Stimulated activated naive CD8-positive, alpha-beta T cell treated with anti-CD3 and anti-CD28 coated beads, Interleukin-15, Interleukin-2, amounts not matched to agents 100 ng/mL and 50 ng/mL, for 24 hours (primary cell): ENCODE data around the gene SHISA7.
A peak's percentile ranks its signal among the peaks of the same experiment; 100 is the strongest.

Source experiments
- H3K27ac Mint-ChIP-seq: one replicate; pipeline ENCODE4 v1.8.0; 2021; ENCODE audit warnings: mild to moderate bottlenecking, mixed read lengths
- H3K27me3 Mint-ChIP-seq: one replicate; pipeline ENCODE4 v1.8.0; 2021; ENCODE audit warnings: mixed read lengths
- H3K36me3 Mint-ChIP-seq: one replicate; pipeline ENCODE4 v1.8.0; 2021; ENCODE audit warnings: low read depth, mixed read lengths
- H3K4me1 Mint-ChIP-seq: one replicate; pipeline ENCODE4 v1.8.0; 2021; ENCODE audit warnings: low read depth, mixed read lengths
- H3K4me3 Mint-ChIP-seq: one replicate; pipeline ENCODE4 v1.8.0; 2021; ENCODE audit warnings: mild to moderate bottlenecking, mixed read lengths
- H3K9me3 Mint-ChIP-seq: one replicate; pipeline ENCODE4 v1.8.0; 2021; ENCODE audit warnings: mixed read lengths

The SHISA7 gene

GRCh38 chr19:55390461-55390880 lies 52.6 kb downstream of the SHISA7 start:
- Mint-ChIP-seq H3K4me1 (peaks cover 51% of the 10 kb centered on the region), H3K9me3 (no peaks in the 10 kb centered on the region), H3K27ac (peak overlapping the region; percentile 66), H3K36me3 (peaks cover 45% of the 10 kb centered on the region), H3K27me3 (no peaks in the 10 kb centered on the region), H3K4me3 (peak overlapping the region; percentile 30)

- no peaks in the 10 kb centered on the region for H3K9me3 Mint-ChIP-seq
- H3K27me3 Mint-ChIP-seq = no peaks in the 10 kb centered on the region
- H3K27ac Mint-ChIP-seq = peak overlapping the region; percentile 100
- peaks cover 45% of the 10 kb centered on the region for H3K36me3 Mint-ChIP-seq
- H3K4me1 Mint-ChIP-seq = peaks cover 51% of the 10 kb centered on the region
- H3K4me3 Mint-ChIP-seq = peak overlapping the region; percentile 100
These were observed 53.4 kb downstream of the SHISA7 start for GRCh38 chr19:55389386-55390317.

- Mint-ChIP-seq H3K36me3 (peaks cover 45% of the 10 kb centered on the region), H3K4me3 (peak overlapping the region; percentile 100), H3K27ac (peak overlapping the region; percentile 100), H3K27me3 (no peaks in the 10 kb centered on the region), H3K9me3 (no peaks in the 10 kb centered on the region), H3K4me1 (peaks cover 56% of the 10 kb centered on the region)
These were observed 55.2 kb downstream of the SHISA7 start for GRCh38 chr19:55387736-55388497.

GRCh38 chr19:55386493-55386971 lies 56.6 kb downstream of the SHISA7 start:
- Mint-ChIP-seq H3K4me1 (peaks cover 66% of the 10 kb centered on the region), H3K4me3 (peak overlapping the region; percentile 100), H3K9me3 (no peaks in the 10 kb centered on the region), H3K27me3 (no peaks in the 10 kb centered on the region), H3K27ac (peak overlapping the region; percentile 100), H3K36me3 (peaks cover 51% of the 10 kb centered on the region)

- Mint-ChIP-seq H3K9me3 (no peaks in the 10 kb centered on the region), H3K36me3 (peaks cover 51% of the 10 kb centered on the region)
These were observed 57.2 kb downstream of the SHISA7 start, which contains the start of gene RPL28 for GRCh38 chr19:55385724-55386492. RPL28 (plus strand) TSS chr19:55385932; CDS start chr19:55386358, 426 bp downstream.

GRCh38 chr19:55384920-55385723 lies 58.0 kb downstream of the SHISA7 start:
- peak overlapping the region; percentile 100 for H3K27ac Mint-ChIP-seq
- H3K9me3 Mint-ChIP-seq = no peaks in the 10 kb centered on the region
- no peaks in the 10 kb centered on the region for H3K27me3 Mint-ChIP-seq
- H3K4me3 Mint-ChIP-seq = peak overlapping the region; percentile 100
- peaks cover 57% of the 10 kb centered on the region for H3K4me1 Mint-ChIP-seq
- peaks cover 44% of the 10 kb centered on the region for H3K36me3 Mint-ChIP-seq

More at GRCh38 chr19:55385724-55386492, 57.2 kb downstream of the SHISA7 start, which contains the start of gene RPL28:
- H3K4me3 Mint-ChIP-seq = peak within 1 kb of the TSS; percentile 100
- peak within 1 kb of the TSS; percentile 100 for H3K27ac Mint-ChIP-seq
- no peaks in the 10 kb centered on the region for H3K27me3 Mint-ChIP-seq
- peaks cover 65% of the 10 kb centered on the region for H3K4me1 Mint-ChIP-seq

- peak within 1 kb of the TSS; percentile 100 for H3K4me3 Mint-ChIP-seq
- H3K4me1 Mint-ChIP-seq = peaks cover 49% of the 10 kb centered on the region
- H3K36me3 Mint-ChIP-seq = peaks cover 38% of the 10 kb centered on the region
These were observed 58.8 kb downstream of the SHISA7 start, which contains the start of gene TMEM238 for GRCh38 chr19:55384131-55384919. TMEM238 (minus strand) TSS chr19:55384292; CDS start chr19:55384259, 33 bp downstream.

GRCh38 chr19:55383279-55384130 lies 59.6 kb downstream of the SHISA7 start:
- H3K36me3 Mint-ChIP-seq = peaks cover 32% of the 10 kb centered on the region
- peaks cover 42% of the 10 kb centered on the region for H3K4me1 Mint-ChIP-seq
- H3K27me3 Mint-ChIP-seq = no peaks in the 10 kb centered on the region
- peak overlapping the region; percentile 90 for H3K4me3 Mint-ChIP-seq
- peak overlapping the region; percentile 95 for H3K27ac Mint-ChIP-seq
- no peaks in the 10 kb centered on the region for H3K9me3 Mint-ChIP-seq

More at GRCh38 chr19:55384131-55384919, 58.8 kb downstream of the SHISA7 start, which contains the start of gene TMEM238:
- no peaks in the 10 kb centered on the region for H3K27me3 Mint-ChIP-seq
- H3K9me3 Mint-ChIP-seq = no peaks in the 10 kb centered on the region
- H3K27ac Mint-ChIP-seq = peak within 1 kb of the TSS; percentile 100

GRCh38 chr19:55382522-55383054 lies 60.5 kb downstream of the SHISA7 start:
- H3K4me1 Mint-ChIP-seq = peaks cover 33% of the 10 kb centered on the region
- peak overlapping the region; percentile 90 for H3K4me3 Mint-ChIP-seq
- no peaks in the 10 kb centered on the region for H3K9me3 Mint-ChIP-seq

GRCh38 chr19:55382013-55382412 lies 61.1 kb downstream of the SHISA7 start:
- H3K36me3 Mint-ChIP-seq = peaks cover 19% of the 10 kb centered on the region
- H3K27ac Mint-ChIP-seq = no peak overlapping the region
- H3K27me3 Mint-ChIP-seq = no peaks in the 10 kb centered on the region
- peak overlapping the region; percentile 90 for H3K4me3 Mint-ChIP-seq
- H3K4me1 Mint-ChIP-seq = peaks cover 29% of the 10 kb centered on the region
- H3K9me3 Mint-ChIP-seq = no peaks in the 10 kb centered on the region

More at GRCh38 chr19:55382522-55383054, 60.5 kb downstream of the SHISA7 start:
- Mint-ChIP-seq H3K27ac (peak overlapping the region; percentile 95), H3K27me3 (no peaks in the 10 kb centered on the region), H3K36me3 (peaks cover 25% of the 10 kb centered on the region)

- Mint-ChIP-seq H3K27ac (no peak overlapping the region), H3K27me3 (peaks cover 6% of the 10 kb centered on the region)
These were observed 63.9 kb downstream of the SHISA7 start for GRCh38 chr19:55379174-55379573.

More at GRCh38 chr19:55379174-55379573, 63.9 kb downstream of the SHISA7 start:
- no peaks in the 10 kb centered on the region for H3K9me3 Mint-ChIP-seq
- peaks cover 5% of the 10 kb centered on the region for H3K36me3 Mint-ChIP-seq
- H3K4me1 Mint-ChIP-seq = peaks cover 15% of the 10 kb centered on the region
- H3K4me3 Mint-ChIP-seq = no peak overlapping the region
